H1 (cell line): ENCODE results near the gene MGLL. TPM values are rescaled to one million over a fixed set of nuclear protein-coding genes. Genes with fewer than 3 reads are reported as not detected.

ENCODE experiments used
- CTCF ChIA-PET: fragments of 300-600 bp; sonication (Branson Sonifier 250); formaldehyde crosslinking; loops from one replicate; lab custom pipeline; 2021; ENCODE audit not compliant: partially characterized antibody; lab: Charles Lee
- POLR2A ChIA-PET: fragments of 300-600 bp; sonication (Branson Sonifier 250); formaldehyde crosslinking; loops from one replicate; lab custom pipeline; 2021; ENCODE audit warnings: inconsistent platforms; ENCODE audit not compliant: partially characterized antibody; lab: Charles Lee
- DNase-seq, 2 experiments: peaks; one replicate each; pipeline versions ENCODE4 v3.0.0 to v3.0.0-alpha.2; 2010 to 2022; ENCODE audit warnings: low spot score in 2 of 2, low read depth in 1 of 2, mixed read lengths in 1 of 2
- FAIRE-seq: peaks from 2 replicates; lab custom pipeline; 2011; peaks lifted over from hg19 to GRCh38; lab: Jason Lieb, UNC
- H2AFZ ChIP-seq: 2 replicates; pipeline ENCODE4 v1.8.1; 2012; ENCODE audit warnings: low read length, inconsistent platforms
- H2AK5ac ChIP-seq: 2 replicates; pipeline ENCODE4 v1.6.1; 2013; ENCODE audit warnings: low read depth, low read length
- H2BK120ac ChIP-seq: replicated peaks from 2 replicates; pipeline ENCODE3; 2013; ENCODE audit warnings: low read depth, low read length, inconsistent platforms
- H2BK12ac ChIP-seq: 2 replicates; pipeline ENCODE4 v1.6.1; 2013; ENCODE audit warnings: low read depth, low read length
- H2BK15ac ChIP-seq: 2 replicates; pipeline ENCODE4 v1.6.1; 2013; ENCODE audit warnings: low read length
- H2BK20ac ChIP-seq: 2 replicates; pipeline ENCODE4 v1.6.1; 2013; ENCODE audit warnings: low read length
- H2BK5ac ChIP-seq: 2 replicates; pipeline ENCODE4 v1.6.1; 2013; ENCODE audit warnings: low read depth, low read length
- H3K14ac ChIP-seq: 2 replicates; pipeline ENCODE4 v1.6.1; 2013; ENCODE audit warnings: inconsistent platforms; ENCODE audit not compliant: insufficient read length
- H3K18ac ChIP-seq: 2 replicates; pipeline ENCODE4 v1.6.1; 2013; ENCODE audit warnings: low read length; ENCODE audit errors: extremely low read depth
- H3K23ac ChIP-seq: 2 replicates; pipeline ENCODE4 v1.6.1; 2013; ENCODE audit warnings: inconsistent platforms; ENCODE audit not compliant: insufficient read length
- H3K23me2 ChIP-seq: 2 replicates; pipeline ENCODE4 v1.6.1; 2013; ENCODE audit warnings: low read depth, low read length
- H3K27ac ChIP-seq: 2 replicates; pipeline ENCODE4 v1.6.1; 2011; ENCODE audit warnings: low read depth, low read length, inconsistent platforms
- H3K27me3 ChIP-seq, 4 experiments: replicated peaks in 1 of 4; 1 replicate in 1 of 4; 2 replicates in 3 of 4; pipeline versions ENCODE4 v1.6.1 to v1.8.1; 2011 to 2013; ENCODE audit warnings: low read length in 3 of 4, mild to moderate bottlenecking in 3 of 4, inconsistent platforms in 2 of 4, mixed read lengths in 2 of 4, moderate library complexity in 1 of 4; ENCODE audit not compliant: control insufficient read depth in 3 of 4, insufficient read depth in 3 of 4; ENCODE audit errors: extremely low read depth in 1 of 4
- H3K36me3 ChIP-seq, 4 experiments: 2 replicates each; pipeline versions ENCODE4 v1.6.1 to v1.8.1; 2011 to 2013; ENCODE audit warnings: mild to moderate bottlenecking in 4 of 4, low read length in 3 of 4, moderate library complexity in 2 of 4, control low read depth in 1 of 4, inconsistent platforms in 1 of 4; ENCODE audit not compliant: insufficient read depth in 4 of 4, control insufficient read depth in 2 of 4
- H3K4ac ChIP-seq: replicated peaks from 2 replicates; pipeline ENCODE3; 2013; ENCODE audit warnings: low read length, low read depth, mixed read lengths, inconsistent platforms; ENCODE audit not compliant: insufficient read length
- H3K4me1 ChIP-seq, 4 experiments: replicated peaks in 1 of 4; 1 replicate in 1 of 4; 2 replicates in 3 of 4; pipeline versions ENCODE4 v1.6.1 to v1.8.1; 2011 to 2013; ENCODE audit warnings: low read length in 3 of 4, inconsistent platforms in 2 of 4, mixed read lengths in 1 of 4; ENCODE audit not compliant: insufficient read depth in 4 of 4, control insufficient read depth in 3 of 4
- H3K4me2 ChIP-seq, 2 experiments: 2 replicates each; pipeline versions ENCODE4 v1.6.1 to v1.8.1; 2011 to 2013; ENCODE audit warnings: low read depth in 2 of 2, low read length in 2 of 2, control low read depth in 1 of 2, inconsistent platforms in 1 of 2, mild to moderate bottlenecking in 1 of 2; ENCODE audit not compliant: insufficient read depth in 1 of 2
- H3K4me3 ChIP-seq, 4 experiments: fragments of 200-600, 300-600 bp in 1 of 4; sonication (generic), shearing (Covaris generic), sonication (Bioruptor Twin) in 1 of 4; 2 replicates each; pipeline versions ENCODE4 v1.5.1 to v1.8.1; 2011 to 2016; ENCODE audit warnings: low read length in 4 of 4, low read depth in 3 of 4, control low read depth in 2 of 4, inconsistent platforms in 2 of 4, mild to moderate bottlenecking in 2 of 4, mixed read lengths in 1 of 4, moderate library complexity in 1 of 4; ENCODE audit not compliant: insufficient read depth in 2 of 4; ENCODE audit errors: extremely low read depth in 1 of 4
- H3K56ac ChIP-seq: replicated peaks from 2 replicates; pipeline ENCODE3; 2013; ENCODE audit warnings: low read depth, mild to moderate bottlenecking, mixed read lengths, low read length, inconsistent platforms; ENCODE audit not compliant: insufficient read length
- H3K79me1 ChIP-seq: 2 replicates; pipeline ENCODE4 v1.6.1; 2013; ENCODE audit warnings: low read depth, low read length, control low read depth
- H3K79me2 ChIP-seq, 2 experiments: 2 replicates each; pipeline versions ENCODE4 v1.6.1 to v1.8.1; 2012 to 2013; ENCODE audit warnings: low read length in 2 of 2, mild to moderate bottlenecking in 2 of 2, inconsistent platforms in 1 of 2; ENCODE audit not compliant: insufficient read depth in 2 of 2, control insufficient read depth in 1 of 2
- H3K9ac ChIP-seq, 4 experiments: replicated peaks in 1 of 4; 1 replicate in 1 of 4; 2 replicates in 3 of 4; pipeline versions ENCODE4 v1.6.1 to v1.8.1; 2011 to 2013; ENCODE audit warnings: low read depth in 3 of 4, low read length in 3 of 4, control low read depth in 2 of 4, mild to moderate bottlenecking in 2 of 4, moderate library complexity in 2 of 4, inconsistent platforms in 1 of 4; ENCODE audit errors: extremely low read depth in 1 of 4
- H3K9me3 ChIP-seq, 2 experiments: 2 replicates each; pipeline versions ENCODE4 v1.6.1 to v1.8.1; 2012 to 2013; ENCODE audit warnings: mild to moderate bottlenecking in 2 of 2, moderate library complexity in 2 of 2, control low read depth in 1 of 2, inconsistent platforms in 1 of 2, low read depth in 1 of 2, low read length in 1 of 2, mixed read lengths in 1 of 2; ENCODE audit not compliant: insufficient read depth in 2 of 2
- H4K20me1 ChIP-seq, 2 experiments: replicated peaks in 1 of 2; 2 replicates each; pipeline versions ENCODE3 to v1.8.1; 2011 to 2013; ENCODE audit warnings: inconsistent platforms in 2 of 2, low read length in 2 of 2, mild to moderate bottlenecking in 1 of 2; ENCODE audit not compliant: insufficient read depth in 2 of 2, control insufficient read depth in 1 of 2
- H4K5ac ChIP-seq: 2 replicates; pipeline ENCODE4 v1.6.1; 2013; ENCODE audit warnings: low read length, low read depth, mixed read lengths, inconsistent platforms; ENCODE audit not compliant: insufficient read length
- H4K8ac ChIP-seq: 2 replicates; pipeline ENCODE4 v1.8.0; 2013; ENCODE audit warnings: mild to moderate bottlenecking, moderate library complexity, low read length, inconsistent platforms; ENCODE audit not compliant: insufficient read depth; ENCODE audit errors: extremely low read depth
- H4K91ac ChIP-seq: replicated peaks from 2 replicates; pipeline ENCODE3; 2013; ENCODE audit warnings: low read length, mixed read lengths, inconsistent platforms; ENCODE audit not compliant: insufficient read length
- EZH2 ChIP-seq: fragments of 200-600 bp; sonication (generic); IDR thresholded peaks from 2 replicates; pipeline ENCODE4 v1.7.1; 2012; ENCODE audit warnings: low read depth, mild to moderate bottlenecking, moderate library complexity, low read length, inconsistent platforms; ENCODE audit not compliant: severe bottlenecking
- KDM4A ChIP-seq: IDR thresholded peaks from one replicate; pipeline ENCODE4 v1.7.1; 2012; ENCODE audit warnings: low read depth, mild to moderate bottlenecking, moderate library complexity, low read length, inconsistent platforms; ENCODE audit not compliant: severe bottlenecking
- PHF8 ChIP-seq: fragments of 200-600 bp; sonication (generic); conservative IDR thresholded peaks from 2 replicates; pipeline ENCODE4 v1.7.1; 2012; ENCODE audit warnings: low read depth, mild to moderate bottlenecking, inconsistent platforms, low read length, moderate library complexity
- RXRA ChIP-seq: IDR thresholded peaks from 2 replicates; pipeline ENCODE4 v1.6.1; 2011; ENCODE audit warnings: low read depth, mild to moderate bottlenecking, low read length, moderate library complexity; ENCODE audit not compliant: insufficient read depth
- WGBS, 2 experiments: shearing (Covaris generic) in 1 of 2; methylation state at CpG; one replicate each; pipeline versions ENCODE4 v1.1.6 to v1.1.7; 2013 to 2015; ENCODE audit warnings: low lambda C conversion rate in 2 of 2, mixed read lengths in 2 of 2, inconsistent platforms in 1 of 2, low coverage in 1 of 2, missing lambda C conversion rate in 1 of 2; ENCODE audit not compliant: insufficient replicate concordance in 2 of 2, insufficient coverage in 1 of 2, insufficient read length in 1 of 2; ENCODE audit errors: extremely low coverage in 1 of 2, missing lambda C conversion rate in 1 of 2; 5-methylcytosine and 5-hydroxymethylcytosine counted together
- polyA plus RNA-seq, 7 experiments: library from polyadenylated mRNA; depleted of rRNA in 3 of 7; stranded (reverse) in 5 of 7; unstranded in 2 of 7; fragments of >200 nt in 5 of 7; fragments of 200-250 nt in 2 of 7; gene quantifications; 1 replicate in 5 of 7; 2 replicates in 1 of 7; 4 replicates in 1 of 7; pipeline versions ENCODE4 v1.2.1 to v1.2.3, GENCODE V29; 2011 to 2013; ENCODE audit warnings: missing spikeins in 2 of 7, mixed read lengths in 2 of 7
- total RNA-seq: library from RNA; stranded (reverse); fragmentation: NEBNext Ultra II Directional; extraction: Animal tissue kit (Norgen Biotek cat#: 25700); gene quantifications from 2 replicates; pipeline ENCODE4 v1.2.1, GENCODE V29; 2021

MGLL gene
- total and polyA plus RNA-seq, 2 of the 8 experiments (the other 6 are each of a cell fraction or from before 2014, with no cell fraction given): 0.05 to 0.34 TPM

GRCh38 chr3:127781411-127782001, 40.8 kb downstream of the MGLL start:
- POLR2A ChIA-PET: no interaction called here
- CTCF ChIA-PET: interaction anchor here (0.6 to 2.6 kb wide), 9 partner anchors 9 to 338 kb away, joined by 3 to 11 read pairs (median 3); no protein-coding TSS in a partner anchor
- Histone ChIP-seq H3K4me3 (no peak overlapping the region), H4K8ac (no peak overlapping the region), H3K4me1 (no peaks in the 10 kb centered on the region; a peak in 1 of 7 replicates), H4K20me1 (peaks cover 0 to 2% of the 10 kb centered on the region in 2 experiments), H2BK120ac (no peak overlapping the region), H3K23me2 (no peaks in the 10 kb centered on the region), H3K27me3 (no peaks in the 10 kb centered on the region), H3K27ac (no peak overlapping the region), H2BK15ac (no peak overlapping the region), H4K91ac (no peak overlapping the region), H3K9me3 (peaks cover 0 to 5% of the 10 kb centered on the region in 2 experiments; a peak in 1 of 4 replicates), H2BK5ac (no peak overlapping the region), H3K36me3 (no peaks in the 10 kb centered on the region), H3K79me2 (no peaks in the 10 kb centered on the region), H3K23ac (no peak overlapping the region), H3K14ac (no peak overlapping the region), H2BK12ac (no peak overlapping the region), H2AK5ac (no peak overlapping the region), H3K18ac (no peak overlapping the region), H3K4me2 (no peak overlapping the region), H4K5ac (no peak overlapping the region), H3K56ac (no peak overlapping the region), H3K79me1 (no peaks in the 10 kb centered on the region), H2AFZ (no peak overlapping the region), H3K4ac (no peak overlapping the region), H3K9ac (no peak overlapping the region), H2BK20ac (no peak overlapping the region)
- no peak for DNase-seq
- WGBS, 2 experiments: 84% methylated on average over 15 of the region's 15 CpGs; no CpG with 5 or more reads in 1 of the 2 experiments
- no peak for FAIRE-seq
- TF ChIP-seq EZH2: no peak
- TF ChIP-seq RXRA: no peak
- no peak for TF ChIP-seq KDM4A
- no peak for TF ChIP-seq PHF8
